ENCODE measurements around the gene ABCB7. TPM values are rescaled to one million over a fixed set of nuclear protein-coding genes. Genes with fewer than 3 reads are reported as not detected.
A peak's percentile ranks its signal among the peaks of the same experiment; 100 is the strongest.
"Not testable (repeated sequence)": the region's sequence is repeated elsewhere in the genome, so short reads cannot be mapped to it uniquely, and the experiment has no call there.

The ABCB7 gene
- 10 to 100 TPM; 26.5 to 48.4 (median 42.4) TPM for total RNA-seq

GRCh38 chrX:75155827-75156525 is at the start of gene ABCB7:
Gene ABCB7, minus strand, starts transcription at chrX:75156283. Its CDS starts 11 bp downstream, at chrX:75156272.
- ATAC-seq (ENCODE audit: low FRiP score) (peak; percentile 68), DNase-seq (ENCODE audit: low spot score) (no peak)
- TF ChIP-seq CTCF (IDR thresholded peaks at IDR 0.05): no peak

GRCh38 chrX:75188415-75189206 is 32.5 kb upstream of the ABCB7 start:
- DNase-seq (ENCODE audit: low spot score); ATAC-seq (ENCODE audit: low FRiP score): not testable (repeated sequence)

- DNase-seq (ENCODE audit: low spot score): no peak
- no peak for TF ChIP-seq CTCF (IDR thresholded peaks at IDR 0.05)
- ATAC-seq (ENCODE audit: low FRiP score): no peak
These were observed 25.6 kb upstream of the ABCB7 start for GRCh38 chrX:75181721-75182120.

GRCh38 chrX:75179536-75180293 is 23.6 kb upstream of the ABCB7 start:
- ATAC-seq (ENCODE audit: low FRiP score); DNase-seq (ENCODE audit: low spot score): not testable (repeated sequence)

GRCh38 chrX:75172257-75172890 is 16.3 kb upstream of the ABCB7 start:
- not testable (repeated sequence) for ATAC-seq (ENCODE audit: low FRiP score); DNase-seq (ENCODE audit: low spot score)

GRCh38 chrX:75158054-75158453 is 2.0 kb upstream of the ABCB7 start:
- ATAC-seq (ENCODE audit: low FRiP score) (no peak), DNase-seq (ENCODE audit: low spot score) (no peak)
- no peak for TF ChIP-seq CTCF (IDR thresholded peaks at IDR 0.05)

GRCh38 chrX:75156531-75156945 is 455 bp upstream of the ABCB7 start:
- no peak for TF ChIP-seq CTCF (IDR thresholded peaks at IDR 0.05)
- no peak for ATAC-seq (ENCODE audit: low FRiP score)
- DNase-seq (ENCODE audit: low spot score): no peak

- no peak for TF ChIP-seq CTCF (IDR thresholded peaks at IDR 0.05)
- no peak for ATAC-seq (ENCODE audit: low FRiP score)
These were observed 646 bp downstream of the ABCB7 start for GRCh38 chrX:75155447-75155826.

More at GRCh38 chrX:75155447-75155826, 646 bp downstream of the ABCB7 start:
- no peak for DNase-seq (ENCODE audit: low spot score)

Data from omental fat pad (tissue), 4 donors.